ENCODE data around the gene PGRMC1. TPM values are rescaled to one million over a fixed set of nuclear protein-coding genes. Genes with fewer than 3 reads are reported as not detected.

Gene PGRMC1
- total and polyA plus RNA-seq, 2 donors (not counting 1 experiment from before 2014, with no cell fraction given), result 127 to 201 TPM

- Histone ChIP-seq H4K20me1 (ENCODE audit: control insufficient read depth, extremely low read depth, insufficient read depth, low read length) (no peaks in the 10 kb centered on the region), H3K27ac (ENCODE audit: insufficient read depth, low read length) (no peak overlapping the region), H3K27me3 (ENCODE audit: control insufficient read depth, insufficient read depth, low read length) (no peaks in the 10 kb centered on the region), H3K4me3 (replicated peaks in 1 of 4; ENCODE audit: control extremely low read depth in 1 of 4, insufficient read depth in 1 of 4, low read depth in 3 of 4, low read length in 4 of 4) (no peak overlapping the region), H3K9ac (ENCODE audit: insufficient read depth, low read length) (no peak overlapping the region), H3K36me3 (ENCODE audit: control insufficient read depth, insufficient read depth, low read length) (no peaks in the 10 kb centered on the region), H2AFZ (ENCODE audit: low read length) (no peak overlapping the region), H3K9me3 (ENCODE audit: control insufficient read depth, insufficient read depth, low read depth, low read length) (no peaks in the 10 kb centered on the region), H3K4me2 (ENCODE audit: extremely low read depth, insufficient read depth, low read length) (no peak overlapping the region), H3K4me1 (ENCODE audit: control insufficient read depth, extremely low read depth, insufficient read depth, low read length) (no peaks in the 10 kb centered on the region), H3K79me2 (ENCODE audit: control insufficient read depth, insufficient read depth, low read length) (no peaks in the 10 kb centered on the region)
- DNase-seq (ENCODE audit: low read depth in 2 of 2), result peak; percentile 10 to 36
- TF ChIP-seq EZH2 (IDR thresholded peaks at IDR 0.05; ENCODE audit: low read length, missing control alignments), result no peak
- TF ChIP-seq CTCF (conservative IDR thresholded peaks at IDR 0.05 in 1 of 2, IDR thresholded peaks at IDR 0.05 in 1 of 2; ENCODE audit: low read depth in 1 of 2, low read length in 2 of 2), result no peak
Observed at GRCh38 chrX:119249891-119250290, 13.8 kb downstream of the PGRMC1 start.

- Histone ChIP-seq H4K20me1 (ENCODE audit: control insufficient read depth, extremely low read depth, insufficient read depth, low read length) (no peaks in the 10 kb centered on the region), H3K79me2 (ENCODE audit: control insufficient read depth, insufficient read depth, low read length) (no peaks in the 10 kb centered on the region), H3K36me3 (ENCODE audit: control insufficient read depth, insufficient read depth, low read length) (no peaks in the 10 kb centered on the region), H3K4me3 (replicated peaks in 1 of 4; ENCODE audit: control extremely low read depth in 1 of 4, insufficient read depth in 1 of 4, low read depth in 3 of 4, low read length in 4 of 4) (no peak overlapping the region), H2AFZ (ENCODE audit: low read length) (no peak overlapping the region), H3K9ac (ENCODE audit: insufficient read depth, low read length) (no peak overlapping the region), H3K4me2 (ENCODE audit: extremely low read depth, insufficient read depth, low read length) (no peak overlapping the region), H3K27me3 (ENCODE audit: control insufficient read depth, insufficient read depth, low read length) (no peaks in the 10 kb centered on the region), H3K9me3 (ENCODE audit: control insufficient read depth, insufficient read depth, low read depth, low read length) (no peaks in the 10 kb centered on the region), H3K4me1 (ENCODE audit: control insufficient read depth, extremely low read depth, insufficient read depth, low read length) (no peaks in the 10 kb centered on the region), H3K27ac (ENCODE audit: insufficient read depth, low read length) (no peak overlapping the region)
- no peak for TF ChIP-seq EZH2 (IDR thresholded peaks at IDR 0.05; ENCODE audit: low read length, missing control alignments)
- TF ChIP-seq CTCF (conservative IDR thresholded peaks at IDR 0.05 in 1 of 2, IDR thresholded peaks at IDR 0.05 in 1 of 2; ENCODE audit: low read depth in 1 of 2, low read length in 2 of 2), result no peak
- DNase-seq (ENCODE audit: low read depth in 2 of 2), result no peak
Observed at GRCh38 chrX:119251386-119251785, 15.3 kb downstream of the PGRMC1 start.

GRCh38 chrX:119252716-119253115 lies 16.6 kb downstream of the PGRMC1 start:
- H4K20me1 ChIP-seq (ENCODE audit: control insufficient read depth, extremely low read depth, insufficient read depth, low read length), result no peaks in the 10 kb centered on the region
- no peak overlapping the region for H3K4me3 ChIP-seq (replicated peaks in 1 of 4; ENCODE audit: control extremely low read depth in 1 of 4, insufficient read depth in 1 of 4, low read depth in 3 of 4, low read length in 4 of 4)
- no peak for TF ChIP-seq CTCF (conservative IDR thresholded peaks at IDR 0.05 in 1 of 2, IDR thresholded peaks at IDR 0.05 in 1 of 2; ENCODE audit: low read depth in 1 of 2, low read length in 2 of 2)
- TF ChIP-seq EZH2 (IDR thresholded peaks at IDR 0.05; ENCODE audit: low read length, missing control alignments), result no peak
- H3K4me2 ChIP-seq (ENCODE audit: extremely low read depth, insufficient read depth, low read length), result no peak overlapping the region
- no peaks in the 10 kb centered on the region for H3K79me2 ChIP-seq (ENCODE audit: control insufficient read depth, insufficient read depth, low read length)
- no peaks in the 10 kb centered on the region for H3K36me3 ChIP-seq (ENCODE audit: control insufficient read depth, insufficient read depth, low read length)
- no peaks in the 10 kb centered on the region for H3K9me3 ChIP-seq (ENCODE audit: control insufficient read depth, insufficient read depth, low read depth, low read length)
- no peaks in the 10 kb centered on the region for H3K27me3 ChIP-seq (ENCODE audit: control insufficient read depth, insufficient read depth, low read length)
- H3K4me1 ChIP-seq (ENCODE audit: control insufficient read depth, extremely low read depth, insufficient read depth, low read length), result no peaks in the 10 kb centered on the region
- H3K9ac ChIP-seq (ENCODE audit: insufficient read depth, low read length), result no peak overlapping the region
- H3K27ac ChIP-seq (ENCODE audit: insufficient read depth, low read length), result no peak overlapping the region
- no peak for DNase-seq (ENCODE audit: low read depth in 2 of 2)
- no peak overlapping the region for H2AFZ ChIP-seq (ENCODE audit: low read length)
